ENCODE data around the gene TMED10. TPM values are rescaled to one million over a fixed set of nuclear protein-coding genes. Genes with fewer than 3 reads are reported as not detected.

TMED10 gene
- total RNA-seq, 1 donor from 2014 or later, result 122 TPM

DNA sequence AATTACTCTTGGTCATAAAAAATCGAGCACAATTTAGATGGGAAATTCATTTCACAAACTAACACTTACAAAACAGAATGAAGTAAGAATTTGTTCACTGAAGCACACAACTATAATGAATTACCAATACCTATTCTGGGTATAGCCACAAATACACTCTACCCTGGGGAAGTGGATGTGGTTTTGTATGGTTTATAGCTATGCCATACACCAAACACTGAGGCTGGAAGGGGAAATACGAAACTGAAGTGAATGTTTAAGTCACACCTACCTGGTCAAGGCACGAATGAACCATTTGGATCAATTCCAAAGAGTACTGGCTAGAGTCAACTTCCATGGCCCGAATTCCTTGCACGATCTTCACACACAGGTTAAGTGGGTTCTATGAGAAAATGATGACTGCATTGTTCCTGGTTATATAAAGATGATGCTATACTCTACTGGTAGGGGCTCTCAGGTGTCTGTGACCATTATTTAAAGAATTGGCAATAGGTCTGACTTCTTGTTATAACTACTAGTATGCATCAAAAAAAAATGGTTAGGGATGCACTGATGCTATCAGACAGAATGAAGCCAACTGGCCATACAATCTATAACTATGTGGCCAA lies 62.4 kb downstream of the TMED10 start:
- no peak overlapping the region for H3K4me3 ChIP-seq (ENCODE audit: low read depth, low read length)
- TF ChIP-seq CTCF (conservative IDR thresholded peaks at IDR 0.05; ENCODE audit: low read depth, low read length), result no peak
- no peak for DNase-seq (ENCODE audit: low read depth)

DNA sequence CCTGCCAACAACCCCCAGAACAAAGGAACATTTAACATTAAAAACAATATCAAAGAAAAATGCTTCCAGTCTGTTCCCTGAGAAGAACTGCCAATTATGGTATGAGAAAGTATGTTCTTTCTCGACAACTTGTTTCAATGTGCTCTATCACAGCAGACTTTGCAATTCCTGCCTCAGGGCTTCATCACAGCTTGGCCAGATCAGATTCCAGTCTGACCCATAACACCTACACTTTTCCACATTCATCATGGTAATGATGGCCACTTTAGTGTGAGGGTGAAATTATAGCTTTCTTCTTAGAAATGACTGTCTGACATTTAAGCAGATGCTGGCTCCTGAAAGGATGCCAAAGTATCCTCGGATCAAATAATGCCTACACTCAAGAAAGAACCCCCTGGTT lies 66.5 kb downstream of the TMED10 start:
- DNase-seq (ENCODE audit: low read depth), result no peak
- TF ChIP-seq CTCF (conservative IDR thresholded peaks at IDR 0.05; ENCODE audit: low read depth, low read length), result no peak
- no peak overlapping the region for H3K4me3 ChIP-seq (ENCODE audit: low read depth, low read length)

DNA sequence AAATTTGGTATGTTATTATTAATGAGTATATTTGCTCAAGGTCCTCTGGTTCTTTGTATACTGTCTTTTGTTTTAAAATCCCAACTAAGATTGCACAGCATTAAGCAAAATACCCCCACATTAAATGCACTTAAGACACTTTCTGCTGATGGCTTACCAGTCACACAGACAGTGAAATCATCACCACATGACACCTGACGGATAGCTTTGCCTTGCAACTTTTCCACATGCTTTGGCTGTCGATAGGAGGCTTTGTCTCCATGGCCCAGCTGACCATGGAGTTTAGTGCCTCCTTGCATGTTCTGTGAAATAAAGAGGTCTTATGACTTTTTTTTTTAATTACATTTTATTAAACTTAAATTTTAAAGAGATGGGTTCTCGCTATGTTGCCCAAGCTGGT lies 69.2 kb downstream of the TMED10 start:
- no peak overlapping the region for H3K4me3 ChIP-seq (ENCODE audit: low read depth, low read length)
- no peak for DNase-seq (ENCODE audit: low read depth)
- TF ChIP-seq CTCF (conservative IDR thresholded peaks at IDR 0.05; ENCODE audit: low read depth, low read length), result no peak

- no peak for DNase-seq (ENCODE audit: low read depth)
- no peak overlapping the region for H3K4me3 ChIP-seq (ENCODE audit: low read depth, low read length)
- TF ChIP-seq CTCF (conservative IDR thresholded peaks at IDR 0.05; ENCODE audit: low read depth, low read length), result no peak
Observed at GRCh38 chr14:75101491-75101890, 74.9 kb downstream of the TMED10 start.

DNA sequence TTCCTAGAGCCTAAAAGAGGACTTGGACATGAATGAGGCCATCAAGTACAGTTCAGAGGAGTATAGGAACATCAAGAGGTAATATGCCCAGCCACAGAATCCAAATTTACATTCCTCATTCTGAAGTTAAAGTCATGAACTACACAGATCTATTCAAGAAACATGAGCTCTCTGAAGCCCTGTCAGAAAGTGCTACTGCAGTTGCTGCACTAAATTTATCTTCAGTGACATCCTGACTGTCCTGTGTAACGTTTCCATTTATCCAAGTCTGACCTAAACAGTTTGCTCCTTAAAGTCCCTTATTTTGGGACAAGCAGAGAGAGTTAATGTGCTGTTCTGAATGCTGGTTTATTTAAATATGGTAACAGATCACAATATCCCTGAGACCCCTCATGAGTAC lies 77.7 kb downstream of the TMED10 start:
- no peak for DNase-seq (ENCODE audit: low read depth)
- TF ChIP-seq CTCF (conservative IDR thresholded peaks at IDR 0.05; ENCODE audit: low read depth, low read length), result no peak
- H3K4me3 ChIP-seq (ENCODE audit: low read depth, low read length), result no peak overlapping the region

DNA sequence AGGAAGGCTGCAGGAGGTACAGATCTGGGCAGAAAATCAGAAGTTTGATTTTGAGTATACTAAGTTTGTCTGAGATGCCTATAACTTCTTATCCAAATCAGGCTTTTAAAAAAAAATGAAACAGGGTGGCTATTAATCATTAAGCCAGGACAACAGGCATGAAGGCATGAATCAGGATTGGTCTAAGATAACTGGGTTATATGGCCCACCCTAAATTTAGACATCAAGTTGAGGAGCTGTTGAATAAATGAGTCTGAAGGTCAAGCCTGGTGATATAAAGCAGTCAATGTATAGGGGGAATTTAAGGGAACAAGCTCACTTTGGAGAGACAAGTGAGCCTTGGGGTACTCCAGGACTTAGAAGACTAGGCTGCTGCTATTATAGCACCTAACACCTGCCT lies 78.2 kb downstream of the TMED10 start:
- DNase-seq (ENCODE audit: low read depth), result no peak
- H3K4me3 ChIP-seq (ENCODE audit: low read depth, low read length), result no peak overlapping the region
- TF ChIP-seq CTCF (conservative IDR thresholded peaks at IDR 0.05; ENCODE audit: low read depth, low read length), result no peak

DNA sequence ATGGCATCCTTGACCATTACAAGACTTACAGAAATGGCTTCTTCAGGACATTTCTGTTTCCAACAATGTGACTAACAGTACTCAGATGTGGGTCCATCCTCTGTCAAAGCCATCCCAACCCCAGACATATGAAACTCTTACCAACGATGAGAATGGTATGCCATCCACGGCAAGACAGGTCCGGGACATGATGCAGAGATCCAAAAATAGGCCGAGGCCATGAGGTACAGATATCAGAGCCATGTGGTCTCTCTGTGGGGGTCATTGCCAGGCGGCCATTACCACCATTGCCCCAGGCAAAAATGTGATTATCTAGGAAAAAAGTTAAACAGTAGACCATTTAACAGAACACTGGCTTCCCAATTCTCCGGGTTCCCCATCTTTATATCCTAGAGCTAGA lies 79.5 kb downstream of the TMED10 start:
- TF ChIP-seq CTCF (conservative IDR thresholded peaks at IDR 0.05; ENCODE audit: low read depth, low read length), result no peak
- DNase-seq (ENCODE audit: low read depth), result no peak
- H3K4me3 ChIP-seq (ENCODE audit: low read depth, low read length), result no peak overlapping the region

Measured in epithelial cell of proximal tubule (primary cell).